ENCODE data around the gene ERC1. TPM values are rescaled to one million over a fixed set of nuclear protein-coding genes. Genes with fewer than 3 reads are reported as not detected.

Gene ERC1
- total and polyA plus RNA-seq, 9 of the 15 experiments (the other 6 are each of a cell fraction or from before 2014, with no cell fraction given): 0.74 to 11.8 (median 4.8) TPM

GRCh38 chr12:1262011-1262410 is 271.0 kb downstream of the ERC1 start:
- CTCF ChIA-PET (ENCODE audit: low intra/inter-chr PET ratio): no interaction called here
- H3K27me3 ChIP-seq (ENCODE audit: control insufficient read depth in 2 of 2, insufficient read depth in 2 of 2, low read length in 2 of 2): no peaks in the 10 kb centered on the region
- no peaks in the 10 kb centered on the region for H3K9me3 ChIP-seq (replicated peaks; ENCODE audit: control insufficient read depth, insufficient read depth, low read depth, low read length)
- H3K9ac ChIP-seq (ENCODE audit: insufficient read depth in 1 of 2, low read depth in 2 of 2, low read length in 2 of 2): no peak overlapping the region
- TF ChIP-seq BRCA1 (IDR thresholded peaks at IDR 0.05) (no peak), BRCA1 (CRISPR knock-in tag; IDR thresholded peaks at IDR 0.05) (no peak), ARID4B (CRISPR knock-in tag; IDR thresholded peaks at IDR 0.05) (no peak), PPARD (CRISPR knock-in tag; IDR thresholded peaks at IDR 0.05) (no peak), POLR2AphosphoS5 (IDR thresholded peaks at IDR 0.05; ENCODE audit: control insufficient read depth, insufficient read depth, low read depth, low read length) (no peak), DLX4 (CRISPR knock-in tag; IDR thresholded peaks at IDR 0.05) (no peak), SAFB (IDR thresholded peaks at IDR 0.05; ENCODE audit: borderline replicate concordance, low read depth, low read length) (no peak), SP2 (IDR thresholded peaks at IDR 0.05; ENCODE audit: extremely low read depth, low read depth, low read length, poor library complexity, severe bottlenecking) (no peak), SIX5 (IDR thresholded peaks at IDR 0.05; ENCODE audit: borderline replicate concordance in 1 of 2, insufficient read depth in 1 of 2, low read depth in 1 of 2, low read length in 2 of 2) (no peak), ZKSCAN8 (CRISPR knock-in tag; IDR thresholded peaks at IDR 0.05) (no peak), SNIP1 (IDR thresholded peaks at IDR 0.05; ENCODE audit: low read depth) (no peak), ZSCAN29 (IDR thresholded peaks at IDR 0.05) (no peak), ZKSCAN1 (IDR thresholded peaks at IDR 0.05; ENCODE audit: low read depth, low read length) (no peak), ZBTB34 (CRISPR knock-in tag; IDR thresholded peaks at IDR 0.05) (no peak), ZFP30 (CRISPR knock-in tag; IDR thresholded peaks at IDR 0.05; ENCODE audit: borderline replicate concordance) (no peak), RUNX1 (IDR thresholded peaks at IDR 0.05; ENCODE audit: low read depth) (no peak), FOXM1 (IDR thresholded peaks at IDR 0.05; ENCODE audit: low read depth) (no peak), FOXM1 (CRISPR knock-in tag; IDR thresholded peaks at IDR 0.05; ENCODE audit: low read depth) (no peak), MCM5 (IDR thresholded peaks at IDR 0.05; ENCODE audit: low read depth) (no peak)
- DNase-seq (ENCODE audit: extremely low read depth in 1 of 4, low spot score in 3 of 4): no peak
- no TSS peak for BruUV-seq (replicated peaks)
- whole genome bisulfite sequencing (ENCODE audit: insufficient coverage, low coverage, missing lambda C conversion rate): 21% methylated on average over 2 of the region's 2 CpGs
- no peaks in the 10 kb centered on the region for H3K9me1 ChIP-seq (ENCODE audit: control insufficient read depth, insufficient read depth, low read length)
- no peak overlapping the region for H3K4me3 ChIP-seq
- intact Hi-C loops (cut with micrococcal nuclease) (loop anchor here (10.0 kb wide), 1 partner anchor 147 kb away; no protein-coding TSS in a partner anchor), in situ Hi-C loops (cut with MboI) (no loop called here)
- no peaks in the 10 kb centered on the region for H3K4me1 ChIP-seq (replicated peaks in 1 of 2; ENCODE audit: control insufficient read depth in 2 of 2, insufficient read depth in 2 of 2, low read length in 2 of 2)
- POLR2A ChIA-PET: no interaction called here
- no peak overlapping the region for H3K27ac ChIP-seq (ENCODE audit: extremely low read depth, low read depth, low read length)
- H3K4me2 ChIP-seq (ENCODE audit: insufficient read depth, low read length): no peak overlapping the region
- H2AFZ ChIP-seq (ENCODE audit: low read depth, low read length): no peak overlapping the region
- no peak for ATAC-seq
- no peak for FAIRE-seq
- H3K36me3 ChIP-seq (ENCODE audit: control insufficient read depth, insufficient read depth, low read length): peaks cover 2% of the 10 kb centered on the region; the same call in 1 of the 3 replicates
- H4K20me1 ChIP-seq (replicated peaks; ENCODE audit: control insufficient read depth, insufficient read depth, low read length): no peaks in the 10 kb centered on the region
- H3K79me2 ChIP-seq (ENCODE audit: control insufficient read depth, insufficient read depth, low read length): no peaks in the 10 kb centered on the region

Data from K562 (cell line).